22Rv1 (cell line): ENCODE results near the gene GALNT17.

Source experiments
- CTCF ChIP-seq: fragments of 450-650 bp; IDR thresholded peaks from 2 replicates; pipeline ENCODE4 v1.5.1; 2017; ENCODE audit warnings: mild to moderate bottlenecking
- ZFX ChIP-seq: fragments of 450-650 bp; IDR thresholded peaks from 2 replicates; pipeline ENCODE4 v1.6.1; 2017; ENCODE audit warnings: antibody characterized with exemption, borderline replicate concordance

DNA sequence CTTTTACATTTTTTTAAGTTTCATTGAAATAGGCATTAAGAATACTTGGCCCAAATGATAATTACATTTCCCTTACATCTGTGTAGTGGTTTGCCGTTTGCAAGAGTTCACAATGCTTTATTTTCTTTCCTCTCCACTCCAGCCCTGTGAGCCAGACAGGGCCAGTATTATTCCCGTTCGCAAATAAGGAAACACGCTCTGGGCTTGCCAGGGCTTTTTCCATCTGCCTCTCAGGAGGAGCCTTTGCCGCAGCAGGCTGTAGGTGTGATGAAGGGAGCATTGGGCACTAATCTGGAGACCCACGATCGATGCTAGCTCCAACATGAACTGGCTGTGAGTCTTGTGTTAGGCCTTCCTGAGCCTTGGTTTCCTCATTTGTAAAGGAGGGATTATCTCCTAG lies 154.4 kb downstream of the GALNT17 start:
- TF ChIP-seq CTCF, result no peak
- TF ChIP-seq ZFX, result no peak
